Tibial artery (tissue), 4 donors: Measurements from ENCODE around the gene IFNG.

Source experiments
- DNase-seq, 2 donors: peaks; one replicate each; pipeline ENCODE4 v3.0.0-alpha.2; 2019
- H3K27ac ChIP-seq, 2 donors: fragments of 200-600 bp; sonication (generic) in 1 of 2; 1 replicate in 1 of 2; 2 replicates in 1 of 2; pipeline ENCODE4 v1.5.1; 2018 to 2019; ENCODE audit warnings: mild to moderate bottlenecking in 1 of 2
- H3K27me3 ChIP-seq, 2 donors: fragments of 200-600 bp; sonication (generic) in 1 of 2; one replicate each; pipeline versions ENCODE4 v1.5.1 to v1.6.0; 2016 to 2019
- H3K36me3 ChIP-seq, 3 donors: fragments of 200-600 bp; sonication (generic) in 2 of 3; one replicate each; pipeline ENCODE4 v1.5.1; 2016 to 2019; ENCODE audit warnings: mild to moderate bottlenecking in 2 of 3
- H3K4me1 ChIP-seq, 4 donors: fragments of 200-600 bp; sonication (generic) in 2 of 4; 1 replicate in 3 of 4; 2 replicates in 1 of 4; pipeline ENCODE4 v1.5.1; 2016 to 2019
- H3K4me3 ChIP-seq, 2 donors: fragments of 200-600 bp; sonication (generic) in 1 of 2; 1 replicate in 1 of 2; 2 replicates in 1 of 2; pipeline ENCODE4 v1.5.1; 2018 to 2019; ENCODE audit warnings: mild to moderate bottlenecking in 2 of 2
- H3K9me3 ChIP-seq, 3 donors: fragments of 200-600 bp; sonication (generic) in 1 of 3; one replicate each; pipeline ENCODE4 v1.5.1; 2016 to 2019
- CTCF ChIP-seq, 2 experiments: fragments of 200-600 bp in 1 of 2; fragments of 450-650 bp in 1 of 2; IDR thresholded peaks; one replicate each; pipeline ENCODE4 v1.5.1; 2017 to 2019; ENCODE audit warnings: antibody characterized with exemption in 2 of 2, mild to moderate bottlenecking in 1 of 2, moderate library complexity in 1 of 2
- intact Hi-C: fragments of 100-400 bp; cut with DNase I; formaldehyde crosslinking; loops from one replicate; pipeline ENCODE4 v1.15.0; 2023; ENCODE audit warnings: low total_unique reads

The IFNG gene

GRCh38 chr12:68121143-68121542 is 38.4 kb downstream of the IFNG start:
- no peaks in the 10 kb centered on the region for H3K27me3 ChIP-seq
- TF ChIP-seq CTCF (IDR thresholded peaks at IDR 0.05), result no peak

GRCh38 chr12:68119724-68120211 is 39.8 kb downstream of the IFNG start:
- Histone ChIP-seq H3K4me3 (no peak overlapping the region), H3K4me1 (no peaks in the 10 kb centered on the region), H3K36me3 (no peaks in the 10 kb centered on the region), H3K27ac (no peak overlapping the region), H3K9me3 (no peaks in the 10 kb centered on the region), H3K27me3 (no peaks in the 10 kb centered on the region)
- TF ChIP-seq CTCF (IDR thresholded peaks at IDR 0.05), result no peak
- DNase-seq, result no peak
- intact Hi-C loops, result no loop called here

More at GRCh38 chr12:68121143-68121542, 38.4 kb downstream of the IFNG start:
- Histone ChIP-seq H3K4me1 (no peaks in the 10 kb centered on the region), H3K27ac (no peak overlapping the region), H3K36me3 (no peaks in the 10 kb centered on the region), H3K4me3 (no peak overlapping the region), H3K9me3 (no peaks in the 10 kb centered on the region)
- intact Hi-C loops, result no loop called here
- no peak for DNase-seq

GRCh38 chr12:68119250-68119649 is 40.3 kb downstream of the IFNG start:
- H3K36me3 ChIP-seq, result no peaks in the 10 kb centered on the region
- no peak overlapping the region for H3K4me3 ChIP-seq
- no peak for DNase-seq
- no peak overlapping the region for H3K27ac ChIP-seq
- intact Hi-C loops, result no loop called here
- no peaks in the 10 kb centered on the region for H3K4me1 ChIP-seq
- TF ChIP-seq CTCF (IDR thresholded peaks at IDR 0.05), result no peak
- no peaks in the 10 kb centered on the region for H3K27me3 ChIP-seq
- H3K9me3 ChIP-seq, result no peaks in the 10 kb centered on the region

- no peak for DNase-seq
- no peak for TF ChIP-seq CTCF (IDR thresholded peaks at IDR 0.05)
- H3K27ac ChIP-seq, result no peak overlapping the region
Measured at GRCh38 chr12:68118096-68118755, 41.3 kb downstream of the IFNG start.

GRCh38 chr12:68117661-68118060 is 41.9 kb downstream of the IFNG start:
- TF ChIP-seq CTCF (IDR thresholded peaks at IDR 0.05), result no peak
- no peaks in the 10 kb centered on the region for H3K4me1 ChIP-seq
- intact Hi-C loops, result no loop called here

More at GRCh38 chr12:68118096-68118755, 41.3 kb downstream of the IFNG start:
- Histone ChIP-seq H3K9me3 (no peaks in the 10 kb centered on the region), H3K4me1 (no peaks in the 10 kb centered on the region), H3K4me3 (no peak overlapping the region), H3K36me3 (no peaks in the 10 kb centered on the region), H3K27me3 (no peaks in the 10 kb centered on the region)
- intact Hi-C loops, result no loop called here

More at GRCh38 chr12:68117661-68118060, 41.9 kb downstream of the IFNG start:
- H3K27me3 ChIP-seq, result no peaks in the 10 kb centered on the region
- no peak for DNase-seq
- H3K36me3 ChIP-seq, result no peaks in the 10 kb centered on the region
- H3K27ac ChIP-seq, result no peak overlapping the region
- no peak overlapping the region for H3K4me3 ChIP-seq
- no peaks in the 10 kb centered on the region for H3K9me3 ChIP-seq
